ENCODE data around the gene KIAA1671. TPM values are rescaled to one million over a fixed set of nuclear protein-coding genes. Genes with fewer than 3 reads are reported as not detected.

KIAA1671 gene
- total RNA-seq, 1 experiment from 2014 or later = 12.8 TPM

DNA sequence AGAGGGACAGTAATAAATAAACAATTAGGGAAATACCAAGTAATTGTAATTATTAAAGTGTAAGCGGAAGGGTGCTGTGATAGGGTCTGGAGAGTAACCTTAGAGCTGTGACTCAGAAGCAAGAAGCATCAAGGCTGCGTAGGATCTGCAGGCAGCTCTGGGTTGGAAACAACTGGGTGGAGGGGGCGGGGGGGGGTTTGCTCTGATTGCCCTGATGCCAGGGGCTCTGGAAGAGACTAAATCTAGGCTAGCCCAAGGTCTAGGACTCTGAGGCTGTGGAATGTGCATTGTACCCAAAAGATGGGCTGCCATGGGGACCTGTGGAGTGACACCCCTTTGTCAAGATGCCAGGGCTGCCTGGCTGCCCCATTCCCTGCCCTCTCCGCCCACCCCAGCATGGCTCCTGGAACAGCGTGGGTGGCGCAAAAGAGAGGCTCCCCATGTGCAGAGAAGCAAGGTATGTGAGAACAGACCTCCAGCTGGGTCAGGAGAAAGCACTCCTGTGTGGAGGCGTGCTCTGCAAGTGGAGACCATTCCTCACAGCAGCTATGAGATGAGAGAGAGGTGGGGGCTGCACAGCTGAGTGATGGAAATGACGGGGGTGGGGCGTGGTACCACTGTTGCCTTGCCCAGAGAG is 146.0 kb downstream of the KIAA1671 start:
- Histone ChIP-seq H3K4me1 (ENCODE audit: insufficient read depth, low read length, poor library complexity, severe bottlenecking) (no peaks in the 10 kb centered on the region), H3K4me3 (ENCODE audit: low read depth, low read length, poor library complexity, severe bottlenecking) (no peak overlapping the region), H3K9me3 (ENCODE audit: low read depth, low read length, poor library complexity, severe bottlenecking) (no peaks in the 10 kb centered on the region), H3K36me3 (ENCODE audit: insufficient read depth, low read length, poor library complexity, severe bottlenecking) (no peaks in the 10 kb centered on the region), H3K27ac (ENCODE audit: low read depth, low read length, poor library complexity, severe bottlenecking) (no peak overlapping the region), H3K27me3 (replicated peaks; ENCODE audit: insufficient read depth, low read depth, low read length, poor library complexity) (no peaks in the 10 kb centered on the region)
- POLR2A ChIA-PET (ENCODE audit: low non-redundant PET) = interaction anchor here (0.6 kb wide), 1 partner anchor 9 kb away, joined by 7 read pairs; no protein-coding TSS in a partner anchor
- intact Hi-C loops (cut with micrococcal nuclease; ENCODE audit: unreplicated experiment) = no loop called here
- no peak for DNase-seq (ENCODE audit: low spot score)
- CTCF ChIA-PET = no interaction called here
- BruUV-seq (replicated peaks) = no TSS peak
- TF ChIP-seq EZH2 (IDR thresholded peaks at IDR 0.05; ENCODE audit: borderline replicate concordance, low read depth, low read length, poor library complexity, severe bottlenecking) = no peak
- no peak for TF ChIP-seq CTCF (conservative IDR thresholded peaks at IDR 0.05; ENCODE audit: low read depth, low read length)

GRCh38 chr22:25099202-25099601 is 146.7 kb downstream of the KIAA1671 start:
- intact Hi-C loops (cut with micrococcal nuclease; ENCODE audit: unreplicated experiment) = no loop called here
- CTCF ChIA-PET = no interaction called here

GRCh38 chr22:25100402-25100801 is 147.9 kb downstream of the KIAA1671 start:
- H3K4me1 ChIP-seq (ENCODE audit: insufficient read depth, low read length, poor library complexity, severe bottlenecking) = no peaks in the 10 kb centered on the region
- no peak overlapping the region for H3K4me3 ChIP-seq (ENCODE audit: low read depth, low read length, poor library complexity, severe bottlenecking)

More at GRCh38 chr22:25099202-25099601, 146.7 kb downstream of the KIAA1671 start:
- H3K4me1 ChIP-seq (ENCODE audit: insufficient read depth, low read length, poor library complexity, severe bottlenecking) = no peaks in the 10 kb centered on the region
- H3K4me3 ChIP-seq (ENCODE audit: low read depth, low read length, poor library complexity, severe bottlenecking) = no peak overlapping the region
- no peaks in the 10 kb centered on the region for H3K9me3 ChIP-seq (ENCODE audit: low read depth, low read length, poor library complexity, severe bottlenecking)
- no TSS peak for BruUV-seq (replicated peaks)
- POLR2A ChIA-PET (ENCODE audit: low non-redundant PET) = no interaction called here
- no peak overlapping the region for H3K27ac ChIP-seq (ENCODE audit: low read depth, low read length, poor library complexity, severe bottlenecking)
- H3K27me3 ChIP-seq (replicated peaks; ENCODE audit: insufficient read depth, low read depth, low read length, poor library complexity) = no peaks in the 10 kb centered on the region
- TF ChIP-seq CTCF (conservative IDR thresholded peaks at IDR 0.05; ENCODE audit: low read depth, low read length) (no peak), EZH2 (IDR thresholded peaks at IDR 0.05; ENCODE audit: borderline replicate concordance, low read depth, low read length, poor library complexity, severe bottlenecking) (no peak)
- DNase-seq (ENCODE audit: low spot score) = no peak
- H3K36me3 ChIP-seq (ENCODE audit: insufficient read depth, low read length, poor library complexity, severe bottlenecking) = no peaks in the 10 kb centered on the region

More at GRCh38 chr22:25100402-25100801, 147.9 kb downstream of the KIAA1671 start:
- Histone ChIP-seq H3K27ac (ENCODE audit: low read depth, low read length, poor library complexity, severe bottlenecking) (no peak overlapping the region), H3K27me3 (replicated peaks; ENCODE audit: insufficient read depth, low read depth, low read length, poor library complexity) (no peaks in the 10 kb centered on the region), H3K9me3 (ENCODE audit: low read depth, low read length, poor library complexity, severe bottlenecking) (no peaks in the 10 kb centered on the region), H3K36me3 (ENCODE audit: insufficient read depth, low read length, poor library complexity, severe bottlenecking) (no peaks in the 10 kb centered on the region)
- intact Hi-C loops (cut with micrococcal nuclease; ENCODE audit: unreplicated experiment) = no loop called here
- BruUV-seq (replicated peaks) = no TSS peak
- TF ChIP-seq EZH2 (IDR thresholded peaks at IDR 0.05; ENCODE audit: borderline replicate concordance, low read depth, low read length, poor library complexity, severe bottlenecking) (no peak), CTCF (conservative IDR thresholded peaks at IDR 0.05; ENCODE audit: low read depth, low read length) (no peak)
- CTCF ChIA-PET = no interaction called here
- POLR2A ChIA-PET (ENCODE audit: low non-redundant PET) = no interaction called here
- DNase-seq (ENCODE audit: low spot score) = no peak

Data from A673 (cell line).